ENCODE results near the gene UNCX. TPM values are rescaled to one million over a fixed set of nuclear protein-coding genes. Genes with fewer than 3 reads are reported as not detected.

The UNCX gene
- total and polyA plus RNA-seq, 2 of the 4 experiments (the other 2 are of a cell fraction), result not detected

GRCh38 chr7:1235501-1236131 lies 2.9 kb downstream of the UNCX start:
- Histone ChIP-seq H2BK5ac (ENCODE audit: low read depth, low read length, poor library complexity, severe bottlenecking) (no peak overlapping the region), H2AK5ac (ENCODE audit: low read depth, low read length) (no peak overlapping the region), H3K56ac (ENCODE audit: extremely low read depth, insufficient read depth, low read length) (no peak overlapping the region), H2BK120ac (ENCODE audit: low read depth, low read length) (no peak overlapping the region), H2AFZ (replicated peaks; ENCODE audit: low read length, poor library complexity) (no peak overlapping the region), H3K9ac (ENCODE audit: low read depth, low read length) (no peak overlapping the region), H3K4me1 (ENCODE audit: control insufficient read depth, insufficient read depth, low read length) (no peaks in the 10 kb centered on the region), H4K91ac (ENCODE audit: insufficient read depth, low read depth, low read length) (no peak overlapping the region), H3K4ac (ENCODE audit: low read depth, low read length) (no peak overlapping the region), H2BK15ac (ENCODE audit: low read depth, low read length) (no peak overlapping the region), H4K8ac (ENCODE audit: low read depth in 2 of 2, low read length in 2 of 2) (no peak overlapping the region), H4K20me1 (ENCODE audit: insufficient read depth, low read length) (peaks cover 18% of the 10 kb centered on the region; the same call in 1 of the 2 replicates), H4K5ac (ENCODE audit: low read depth, low read length) (no peak overlapping the region), H2BK20ac (ENCODE audit: low read depth, low read length) (no peak overlapping the region), H3K27me3 (ENCODE audit: control insufficient read depth, insufficient read depth, low read length) (peaks cover 90% of the 10 kb centered on the region), H3K4me3 (ENCODE audit: insufficient read depth, low read depth, low read length) (no peak overlapping the region), H3K4me2 (ENCODE audit: low read depth, low read length) (no peak overlapping the region), H3K36me3 (ENCODE audit: control insufficient read depth, insufficient read depth, low read length) (no peaks in the 10 kb centered on the region), H3K14ac (replicated peaks; ENCODE audit: low read depth, low read length) (no peak overlapping the region), H3K9me1 (ENCODE audit: insufficient read depth, low read length) (no peaks in the 10 kb centered on the region), H3K9me3 (ENCODE audit: control insufficient read depth, insufficient read depth, low read length) (peaks cover 37% of the 10 kb centered on the region), H3K23ac (ENCODE audit: low read depth, low read length) (no peak overlapping the region), H2AK9ac (replicated peaks; ENCODE audit: low read depth, low read length, poor library complexity) (no peak overlapping the region), H3K79me1 (ENCODE audit: low read depth in 1 of 2, low read length in 2 of 2) (no peaks in the 10 kb centered on the region), H3K18ac (ENCODE audit: low read depth, low read length) (no peak overlapping the region), H3K27ac (ENCODE audit: insufficient read depth, low read length) (no peak overlapping the region)
- TF ChIP-seq NFE2L2 (IDR thresholded peaks at IDR 0.05; ENCODE audit: low read depth, low read length), result no peak
- no peak for TF ChIP-seq ELK1 (IDR thresholded peaks at IDR 0.05; ENCODE audit: borderline replicate concordance, low read depth, low read length)
- no peak for TF ChIP-seq BHLHE40 (IDR thresholded peaks at IDR 0.05; ENCODE audit: low read depth, low read length)
- TF ChIP-seq POLR2A (IDR thresholded peaks at IDR 0.05; ENCODE audit: low read depth, low read length), result no peak
- TF ChIP-seq CHD1 (IDR thresholded peaks at IDR 0.05; ENCODE audit: low read depth, low read length), result no peak
- no peak for TF ChIP-seq SMC3 (IDR thresholded peaks at IDR 0.05; ENCODE audit: low read depth, low read length)
- CTCF ChIA-PET, result no interaction called here
- no TSS peak for BruUV-seq (replicated peaks)
- intact Hi-C loops (cut with micrococcal nuclease), result no loop called here
- WGBS, 2 experiments (ENCODE audit: extremely low coverage in 2 of 2, insufficient read length in 1 of 2), result 1% methylated on average over 23 of the region's 66 CpGs; no CpG with 5 or more reads in 1 of the 2 experiments
- DNase-seq, result no peak
- dilution Hi-C loops (cut with HindIII; ENCODE audit: low sequenced_read_pairs, unreplicated experiment), result no loop called here
- ATAC-seq (ENCODE audit: low read depth), result no peak
- in situ Hi-C loops (cut with MboI; ENCODE audit: low sequenced_read_pairs), result no loop called here
- POLR2A ChIA-PET (ENCODE audit: unreplicated experiment), result no interaction called here

Data from IMR-90 (cell line).